Lower leg skin (tissue), 3 donors: ENCODE data around the gene BRD1.

Experiments used
- CTCF ChIP-seq, 3 donors: fragments of 450-650 bp; IDR thresholded peaks; one replicate each; pipeline ENCODE4 v1.5.1; 2016; ENCODE audit warnings: antibody characterized with exemption in 3 of 3, mild to moderate bottlenecking in 3 of 3, moderate library complexity in 2 of 3
- POLR2A ChIP-seq, 2 donors: fragments of 450-650 bp; IDR thresholded peaks; one replicate each; pipeline ENCODE4 v1.6.1; 2016 to 2017; ENCODE audit warnings: antibody characterized with exemption in 2 of 2, mild to moderate bottlenecking in 1 of 2, moderate library complexity in 1 of 2

GRCh38 chr22:49774046-49774445 lies 53.6 kb downstream of the BRD1 start:
- no peak for TF ChIP-seq CTCF (IDR thresholded peaks at IDR 0.05)
- TF ChIP-seq POLR2A (IDR thresholded peaks at IDR 0.05): no peak
